Activated T-helper 1 cell treated with anti-CD3 and anti-CD28 coated beads, Interleukin-12 subunit alpha, Interleukin-12 subunit beta, Interleukin-2, Interleukin-4 antibody, amounts not matched to agents 30 ng/mL and 10 ng/mL and 1 ng/mL, durations not matched to agents 14 hours and 24 hours and 36 hours (primary cell): ENCODE results near the gene THADA. TPM values are rescaled to one million over a fixed set of nuclear protein-coding genes. Genes with fewer than 3 reads are reported as not detected.
"Not testable (repeated sequence)": the region's sequence is repeated elsewhere in the genome, so short reads cannot be mapped to it uniquely, and the experiment has no call there.

Experiments
- DNase-seq: peaks from one replicate; pipeline ENCODE4 v3.0.0; 2021; ENCODE audit warnings: low spot score
- H3K27ac Mint-ChIP-seq: one replicate; pipeline ENCODE4 v1.8.0; 2021; ENCODE audit warnings: mild to moderate bottlenecking, mixed read lengths
- H3K27me3 Mint-ChIP-seq: one replicate; pipeline ENCODE4 v1.8.0; 2022; ENCODE audit warnings: mild to moderate bottlenecking, moderate library complexity, mixed read lengths; ENCODE audit not compliant: insufficient read depth
- H3K36me3 Mint-ChIP-seq: one replicate; pipeline ENCODE4 v1.8.0; 2021; ENCODE audit warnings: low read depth, mixed read lengths
- H3K4me1 Mint-ChIP-seq: one replicate; pipeline ENCODE4 v1.8.0; 2021; ENCODE audit warnings: low read depth, mixed read lengths
- H3K4me3 Mint-ChIP-seq: one replicate; pipeline ENCODE4 v1.8.0; 2021; ENCODE audit warnings: mild to moderate bottlenecking, moderate library complexity, mixed read lengths
- H3K9me3 Mint-ChIP-seq: one replicate; pipeline ENCODE4 v1.8.0; 2021; ENCODE audit warnings: mixed read lengths
- intact Hi-C: fragments of 100-400 bp; cut with micrococcal nuclease; formaldehyde crosslinking; loops from one replicate; pipeline ENCODE4 v1.15.1; 2024
- total RNA-seq: library from RNA; stranded (reverse); gene quantifications from 2 replicates; pipeline ENCODE4 v1.2.3, GENCODE V29; 2022

The THADA gene
- total RNA-seq, 1 donor from 2014 or later = 51.7 TPM

GRCh38 chr2:43553341-43553855, 42.4 kb downstream of the THADA start:
- intact Hi-C loops = no loop called here
- Mint-ChIP-seq H3K36me3 (peaks cover 58% of the 10 kb centered on the region), H3K27me3 (no peaks in the 10 kb centered on the region), H3K27ac (no peak overlapping the region), H3K4me3 (no peak overlapping the region), H3K9me3 (no peaks in the 10 kb centered on the region), H3K4me1 (peaks cover 34% of the 10 kb centered on the region)
- no peak for DNase-seq

- Mint-ChIP-seq H3K27ac (no peak overlapping the region), H3K27me3 (no peaks in the 10 kb centered on the region), H3K36me3 (peaks cover 61% of the 10 kb centered on the region), H3K4me1 (peaks cover 28% of the 10 kb centered on the region), H3K9me3 (no peaks in the 10 kb centered on the region), H3K4me3 (no peak overlapping the region)
- intact Hi-C loops = no loop called here
- no peak for DNase-seq
Observed at GRCh38 chr2:43551990-43552389, 43.8 kb downstream of the THADA start.

GRCh38 chr2:43548381-43548780, 47.5 kb downstream of the THADA start:
- peaks cover 44% of the 10 kb centered on the region for H3K36me3 Mint-ChIP-seq

GRCh38 chr2:43542285-43542933, 53.4 kb downstream of the THADA start:
- Mint-ChIP-seq H3K4me3 (no peak overlapping the region), H3K9me3 (no peaks in the 10 kb centered on the region), H3K4me1 (peaks cover 18% of the 10 kb centered on the region), H3K27ac (no peak overlapping the region), H3K36me3 (peaks cover 26% of the 10 kb centered on the region), H3K27me3 (no peaks in the 10 kb centered on the region)
- DNase-seq = no peak
- intact Hi-C loops = loop anchor here (1.0 to 2.0 kb wide), 7 partner anchors 17 to 715 kb away; no protein-coding TSS in a partner anchor

More at GRCh38 chr2:43548381-43548780, 47.5 kb downstream of the THADA start:
- peaks cover 15% of the 10 kb centered on the region for H3K4me1 Mint-ChIP-seq
- H3K4me3 Mint-ChIP-seq, H3K27me3 Mint-ChIP-seq, H3K27ac Mint-ChIP-seq, intact Hi-C loops, H3K9me3 Mint-ChIP-seq: not testable (repeated sequence)
- DNase-seq = peak; percentile 16

- Mint-ChIP-seq H3K27me3 (no peaks in the 10 kb centered on the region), H3K4me1 (peaks cover 18% of the 10 kb centered on the region), H3K27ac (no peak overlapping the region), H3K36me3 (peaks cover 17% of the 10 kb centered on the region), H3K9me3 (no peaks in the 10 kb centered on the region), H3K4me3 (no peak overlapping the region)
- intact Hi-C loops = loop anchor here (1.0 kb wide), 2 partner anchors 115 to 154 kb away; no protein-coding TSS in a partner anchor
- no peak for DNase-seq
Observed at GRCh38 chr2:43541165-43541564, 54.7 kb downstream of the THADA start.

- Mint-ChIP-seq H3K4me3 (no peak overlapping the region), H3K27ac (no peak overlapping the region), H3K36me3 (peaks cover 16% of the 10 kb centered on the region), H3K9me3 (no peaks in the 10 kb centered on the region), H3K27me3 (no peaks in the 10 kb centered on the region), H3K4me1 (peaks cover 18% of the 10 kb centered on the region)
- intact Hi-C loops = no loop called here
- no peak for DNase-seq
Observed at GRCh38 chr2:43540021-43540779, 55.6 kb downstream of the THADA start.

GRCh38 chr2:43539436-43539835, 56.4 kb downstream of the THADA start:
- no peak overlapping the region for H3K27ac Mint-ChIP-seq
- H3K4me1 Mint-ChIP-seq = peaks cover 18% of the 10 kb centered on the region
- no peaks in the 10 kb centered on the region for H3K9me3 Mint-ChIP-seq
- H3K36me3 Mint-ChIP-seq = peaks cover 23% of the 10 kb centered on the region
- H3K27me3 Mint-ChIP-seq = no peaks in the 10 kb centered on the region
- no peak overlapping the region for H3K4me3 Mint-ChIP-seq
- intact Hi-C loops = no loop called here
- no peak for DNase-seq

- no peak overlapping the region for H3K27ac Mint-ChIP-seq
- no peaks in the 10 kb centered on the region for H3K9me3 Mint-ChIP-seq
- no peaks in the 10 kb centered on the region for H3K27me3 Mint-ChIP-seq
- peaks cover 18% of the 10 kb centered on the region for H3K4me1 Mint-ChIP-seq
- H3K4me3 Mint-ChIP-seq = no peak overlapping the region
- DNase-seq = no peak
- peaks cover 27% of the 10 kb centered on the region for H3K36me3 Mint-ChIP-seq
- intact Hi-C loops = no loop called here
Observed at GRCh38 chr2:43538034-43538670, 57.7 kb downstream of the THADA start.

- Mint-ChIP-seq H3K4me3 (no peak overlapping the region), H3K27me3 (no peaks in the 10 kb centered on the region), H3K27ac (no peak overlapping the region), H3K36me3 (peaks cover 31% of the 10 kb centered on the region), H3K4me1 (peaks cover 18% of the 10 kb centered on the region), H3K9me3 (no peaks in the 10 kb centered on the region)
- intact Hi-C loops = no loop called here
- DNase-seq = no peak
Observed at GRCh38 chr2:43537137-43537536, 58.7 kb downstream of the THADA start.

- H3K4me1 Mint-ChIP-seq = peaks cover 14% of the 10 kb centered on the region
- no peak for DNase-seq
- peaks cover 28% of the 10 kb centered on the region for H3K36me3 Mint-ChIP-seq
- no peak overlapping the region for H3K4me3 Mint-ChIP-seq
- intact Hi-C loops = no loop called here
- no peak overlapping the region for H3K27ac Mint-ChIP-seq
- H3K27me3 Mint-ChIP-seq = no peaks in the 10 kb centered on the region
- no peaks in the 10 kb centered on the region for H3K9me3 Mint-ChIP-seq
Observed at GRCh38 chr2:43534569-43534968, 61.3 kb downstream of the THADA start.

GRCh38 chr2:43532572-43532971, 63.3 kb downstream of the THADA start:
- H3K4me3 Mint-ChIP-seq, H3K27me3 Mint-ChIP-seq, H3K9me3 Mint-ChIP-seq, intact Hi-C loops, DNase-seq, H3K4me1 Mint-ChIP-seq, H3K27ac Mint-ChIP-seq: not testable (repeated sequence)
- H3K36me3 Mint-ChIP-seq = peaks cover 23% of the 10 kb centered on the region

GRCh38 chr2:43531251-43531650, 64.6 kb downstream of the THADA start:
- no peaks in the 10 kb centered on the region for H3K9me3 Mint-ChIP-seq
- no peak overlapping the region for H3K27ac Mint-ChIP-seq
- H3K4me3 Mint-ChIP-seq = no peak overlapping the region
- H3K36me3 Mint-ChIP-seq = peaks cover 27% of the 10 kb centered on the region
- DNase-seq = no peak
- H3K4me1 Mint-ChIP-seq = no peaks in the 10 kb centered on the region
- no peaks in the 10 kb centered on the region for H3K27me3 Mint-ChIP-seq
- intact Hi-C loops = no loop called here

- H3K27ac Mint-ChIP-seq = no peak overlapping the region
Observed at GRCh38 chr2:43526994-43527393, 68.8 kb downstream of the THADA start.

More at GRCh38 chr2:43526994-43527393, 68.8 kb downstream of the THADA start:
- Mint-ChIP-seq H3K9me3 (peaks cover 16% of the 10 kb centered on the region), H3K36me3 (peaks cover 38% of the 10 kb centered on the region), H3K27me3 (no peaks in the 10 kb centered on the region), H3K4me3 (no peak overlapping the region), H3K4me1 (peaks cover 14% of the 10 kb centered on the region)
- DNase-seq = no peak
- intact Hi-C loops = no loop called here
